Muscle layer of duodenum (tissue), 2 donors: ENCODE data around the gene CCDC186.

ENCODE experiments used
- H3K27ac ChIP-seq: one replicate; pipeline ENCODE4 v1.7.0; 2013; ENCODE audit warnings: mild to moderate bottlenecking, low read length
- H3K27me3 ChIP-seq: one replicate; pipeline ENCODE4 v1.7.0; 2013; ENCODE audit warnings: low read depth, mild to moderate bottlenecking, control low read depth, low read length
- H3K36me3 ChIP-seq, 2 donors: one replicate each; pipeline ENCODE4 v1.7.0; 2013; ENCODE audit warnings: low read length in 2 of 2, control low read depth in 1 of 2, mild to moderate bottlenecking in 1 of 2; ENCODE audit not compliant: insufficient read depth in 2 of 2, control insufficient read depth in 1 of 2
- H3K4me1 ChIP-seq, 2 donors: one replicate each; pipeline ENCODE4 v1.7.0; 2013; ENCODE audit warnings: low read length in 2 of 2, mild to moderate bottlenecking in 2 of 2, control low read depth in 1 of 2, moderate library complexity in 1 of 2; ENCODE audit not compliant: insufficient read depth in 2 of 2, control insufficient read depth in 1 of 2
- H3K4me3 ChIP-seq, 2 donors: one replicate each; pipeline ENCODE4 v1.7.0; 2013; ENCODE audit warnings: low read length in 2 of 2, low read depth in 1 of 2, mild to moderate bottlenecking in 1 of 2
- H3K9me3 ChIP-seq, 2 donors: one replicate each; pipeline ENCODE4 v1.7.0; 2013; ENCODE audit warnings: low read length in 2 of 2, control low read depth in 1 of 2, mild to moderate bottlenecking in 1 of 2; ENCODE audit not compliant: control insufficient read depth in 1 of 2
- donor health status: healthy.

The CCDC186 gene

GRCh38 chr10:114110174-114110972 is 63.6 kb downstream of the CCDC186 start:
- no peaks in the 10 kb centered on the region for H3K9me3 ChIP-seq
- H3K4me3 ChIP-seq, result no peak overlapping the region
- H3K27me3 ChIP-seq, result no peaks in the 10 kb centered on the region
- no peaks in the 10 kb centered on the region for H3K36me3 ChIP-seq
- H3K4me1 ChIP-seq, result no peaks in the 10 kb centered on the region
- H3K27ac ChIP-seq, result no peak overlapping the region

- Histone ChIP-seq H3K4me1 (peaks cover 0 to 4% of the 10 kb centered on the region in 2 donors), H3K27ac (no peak overlapping the region), H3K27me3 (peaks cover 7% of the 10 kb centered on the region), H3K36me3 (no peaks in the 10 kb centered on the region), H3K4me3 (no peak overlapping the region), H3K9me3 (no peaks in the 10 kb centered on the region)
Measured at GRCh38 chr10:114103284-114103683, 70.7 kb downstream of the CCDC186 start.

GRCh38 chr10:114102256-114102655 is 71.7 kb downstream of the CCDC186 start:
- H3K4me1 ChIP-seq, result peaks cover 0 to 4% of the 10 kb centered on the region in 2 donors
- H3K36me3 ChIP-seq, result no peaks in the 10 kb centered on the region
- no peak overlapping the region for H3K4me3 ChIP-seq
- H3K9me3 ChIP-seq, result no peaks in the 10 kb centered on the region
- H3K27me3 ChIP-seq, result peaks cover 7% of the 10 kb centered on the region
- no peak overlapping the region for H3K27ac ChIP-seq

GRCh38 chr10:114100848-114101741 is 72.9 kb downstream of the CCDC186 start:
- Histone ChIP-seq H3K4me3 (peak overlapping the region; percentile 56 to 60), H3K27me3 (peaks cover 7% of the 10 kb centered on the region), H3K4me1 (peaks cover 0 to 4% of the 10 kb centered on the region in 2 donors), H3K36me3 (no peaks in the 10 kb centered on the region), H3K9me3 (no peaks in the 10 kb centered on the region), H3K27ac (no peak overlapping the region)

GRCh38 chr10:114096864-114097263 is 77.1 kb downstream of the CCDC186 start:
- Histone ChIP-seq H3K9me3 (no peaks in the 10 kb centered on the region), H3K4me3 (no peak overlapping the region), H3K36me3 (no peaks in the 10 kb centered on the region), H3K27ac (no peak overlapping the region), H3K27me3 (peaks cover 7% of the 10 kb centered on the region), H3K4me1 (peaks cover 0 to 4% of the 10 kb centered on the region in 2 donors)

- no peaks in the 10 kb centered on the region for H3K9me3 ChIP-seq
- H3K4me1 ChIP-seq, result no peaks in the 10 kb centered on the region
- peaks cover 7% of the 10 kb centered on the region for H3K27me3 ChIP-seq
- no peaks in the 10 kb centered on the region for H3K36me3 ChIP-seq
- H3K4me3 ChIP-seq, result no peak overlapping the region
- no peak overlapping the region for H3K27ac ChIP-seq
Measured at GRCh38 chr10:114095559-114096337, 78.3 kb downstream of the CCDC186 start.

GRCh38 chr10:114094795-114095194 is 79.2 kb downstream of the CCDC186 start:
- Histone ChIP-seq H3K36me3 (no peaks in the 10 kb centered on the region), H3K9me3 (no peaks in the 10 kb centered on the region), H3K27ac (no peak overlapping the region), H3K4me3 (no peak overlapping the region), H3K27me3 (no peaks in the 10 kb centered on the region), H3K4me1 (no peaks in the 10 kb centered on the region)

GRCh38 chr10:114087655-114088054 is 86.3 kb downstream of the CCDC186 start:
- Histone ChIP-seq H3K4me3 (no peak overlapping the region), H3K27ac (no peak overlapping the region), H3K9me3 (no peaks in the 10 kb centered on the region), H3K36me3 (no peaks in the 10 kb centered on the region), H3K27me3 (no peaks in the 10 kb centered on the region), H3K4me1 (no peaks in the 10 kb centered on the region)

- no peaks in the 10 kb centered on the region for H3K36me3 ChIP-seq
- no peaks in the 10 kb centered on the region for H3K27me3 ChIP-seq
- no peaks in the 10 kb centered on the region for H3K9me3 ChIP-seq
- H3K4me3 ChIP-seq, result no peak overlapping the region
- H3K27ac ChIP-seq, result no peak overlapping the region
- H3K4me1 ChIP-seq, result no peaks in the 10 kb centered on the region
Measured at GRCh38 chr10:114087255-114087654, 86.7 kb downstream of the CCDC186 start.

GRCh38 chr10:114084215-114084614 is 89.8 kb downstream of the CCDC186 start:
- no peaks in the 10 kb centered on the region for H3K4me1 ChIP-seq

GRCh38 chr10:114083040-114083439 is 91.0 kb downstream of the CCDC186 start:
- Histone ChIP-seq H3K27ac (no peak overlapping the region), H3K36me3 (no peaks in the 10 kb centered on the region), H3K4me1 (no peaks in the 10 kb centered on the region), H3K4me3 (no peak overlapping the region), H3K9me3 (no peaks in the 10 kb centered on the region), H3K27me3 (no peaks in the 10 kb centered on the region)

More at GRCh38 chr10:114084215-114084614, 89.8 kb downstream of the CCDC186 start:
- H3K36me3 ChIP-seq, result no peaks in the 10 kb centered on the region
- no peaks in the 10 kb centered on the region for H3K9me3 ChIP-seq
- H3K27me3 ChIP-seq, result no peaks in the 10 kb centered on the region
- H3K27ac ChIP-seq, result no peak overlapping the region
- no peak overlapping the region for H3K4me3 ChIP-seq
